HG03342 (cell line): Measurements from ENCODE around the gene BRIP1.

Source experiments
- ATAC-seq: cut with Tn5 transposase; IDR thresholded peaks from one replicate; pipeline ENCODE4 v1.9.1; 2021; ENCODE audit warnings: mild to moderate bottlenecking, moderate library complexity; ENCODE audit not compliant: unreplicated experiment

Gene BRIP1

GRCh38 chr17:61639818-61640217 lies 223.5 kb downstream of the BRIP1 start:
- no peak for ATAC-seq

- no peak for ATAC-seq
Observed at GRCh38 chr17:61638087-61638486, 225.2 kb downstream of the BRIP1 start.

- no peak for ATAC-seq
Observed at GRCh38 chr17:61635913-61636432, 227.4 kb downstream of the BRIP1 start.

- no peak for ATAC-seq
Observed at GRCh38 chr17:61634942-61635538, 228.3 kb downstream of the BRIP1 start.

GRCh38 chr17:61634011-61634539 lies 229.3 kb downstream of the BRIP1 start:
- no peak for ATAC-seq

GRCh38 chr17:61632826-61633225 lies 230.5 kb downstream of the BRIP1 start:
- no peak for ATAC-seq

GRCh38 chr17:61631800-61632199 lies 231.5 kb downstream of the BRIP1 start:
- ATAC-seq = no peak
